Peyer's patch (tissue), 4 donors: ENCODE measurements around the gene MEN1. TPM values are rescaled to one million over a fixed set of nuclear protein-coding genes. Genes with fewer than 3 reads are reported as not detected.

Experiments
- DNase-seq, 3 donors: peaks; one replicate each; pipeline ENCODE4 v3.0.0-alpha.2; 2017 to 2019
- H3K27ac ChIP-seq, 4 donors: fragments of 200-600 bp; sonication (generic); one replicate each; pipeline ENCODE4 v1.5.1; 2016 to 2019
- H3K27me3 ChIP-seq, 2 donors: fragments of 200-600 bp; sonication (generic); one replicate each; pipeline ENCODE4 v1.5.1; 2019
- H3K36me3 ChIP-seq, 3 donors: fragments of 200-600 bp; sonication (generic); one replicate each; pipeline ENCODE4 v1.5.1; 2016 to 2019
- H3K4me1 ChIP-seq, 4 donors: fragments of 200-600 bp; sonication (generic); one replicate each; pipeline ENCODE4 v1.5.1; 2016 to 2019
- H3K4me3 ChIP-seq, 4 donors: fragments of 200-600 bp; sonication (generic); 1 replicate in 3 of 4; 2 replicates in 1 of 4; pipeline ENCODE4 v1.5.1; 2016 to 2019; ENCODE audit warnings: mild to moderate bottlenecking in 1 of 4
- H3K9me3 ChIP-seq, 4 donors: fragments of 200-600 bp; sonication (generic); one replicate each; pipeline ENCODE4 v1.5.1; 2016 to 2019; ENCODE audit warnings: mild to moderate bottlenecking in 1 of 4
- CTCF ChIP-seq, 6 experiments: fragments of 450-650 bp in 4 of 6; fragments of 200-600 bp in 2 of 6; sonication (generic) in 1 of 6; IDR thresholded peaks; one replicate each; pipeline ENCODE4 v1.5.1; 2017 to 2019; ENCODE audit warnings: antibody characterized with exemption in 6 of 6, mild to moderate bottlenecking in 3 of 6, moderate library complexity in 1 of 6
- POLR2A ChIP-seq, 2 donors: fragments of 450-650 bp; IDR thresholded peaks; one replicate each; pipeline ENCODE4 v1.5.1; 2017; ENCODE audit warnings: antibody characterized with exemption in 2 of 2, mild to moderate bottlenecking in 2 of 2, moderate library complexity in 2 of 2
- total RNA-seq, 4 donors: library from RNA; depleted of rRNA; stranded (reverse); fragments of >200 nt; gene quantifications; one replicate each; pipeline ENCODE4 v1.1.0, GENCODE V29; 2016

Gene MEN1
- total RNA-seq, 4 donors from 2014 or later, result 20.3 to 47.0 (median 31.9) TPM

GRCh38 chr11:64814712-64815187 is 4.4 kb upstream of the MEN1 start:
- Histone ChIP-seq H3K36me3 (no peaks in the 10 kb centered on the region), H3K4me1 (peaks cover 0 to 3% (median 2%) of the 10 kb centered on the region in 4 donors), H3K9me3 (no peaks in the 10 kb centered on the region), H3K27me3 (no peaks in the 10 kb centered on the region), H3K4me3 (no peak overlapping the region), H3K27ac (peak overlapping the region in 1 of 4 donors; percentile 8)
- no peak for TF ChIP-seq CTCF (IDR thresholded peaks at IDR 0.05)
- TF ChIP-seq POLR2A (IDR thresholded peaks at IDR 0.05), result no peak
- peak in 2 of 3 donors; percentile 68 to 70 for DNase-seq

DNA sequence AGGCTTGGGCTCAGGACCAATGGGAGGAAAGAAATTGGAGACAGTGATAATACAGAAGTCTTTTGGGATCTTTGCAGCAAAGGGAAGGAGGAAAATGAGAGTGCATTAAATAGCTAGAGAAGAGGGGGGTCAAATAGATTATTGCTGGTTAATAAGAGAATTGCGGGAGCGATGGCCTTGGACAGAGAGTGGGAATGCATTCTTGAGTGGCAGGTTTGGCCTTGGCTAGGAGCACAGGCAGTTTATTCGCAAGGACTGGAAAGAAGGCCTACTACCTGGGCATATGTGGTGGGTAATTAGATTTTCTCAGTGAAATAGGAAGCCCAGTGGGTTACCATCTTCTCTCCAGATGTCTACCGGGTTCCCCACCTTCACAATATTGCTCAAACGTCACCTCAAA is 3.5 kb upstream of the MEN1 start:
- Histone ChIP-seq H3K36me3 (no peaks in the 10 kb centered on the region), H3K27ac (no peak overlapping the region), H3K27me3 (no peaks in the 10 kb centered on the region), H3K4me3 (no peak overlapping the region), H3K4me1 (peaks cover 3 to 11% (median 8%) of the 10 kb centered on the region in 4 donors), H3K9me3 (no peaks in the 10 kb centered on the region)
- no peak for DNase-seq
- no peak for TF ChIP-seq POLR2A (IDR thresholded peaks at IDR 0.05)
- TF ChIP-seq CTCF (IDR thresholded peaks at IDR 0.05), result no peak

GRCh38 chr11:64810891-64811272 is 531 bp upstream of the MEN1 start:
- peak in 2 of 3 donors; percentile 74 for DNase-seq
- H3K36me3 ChIP-seq, result peaks cover 0 to 17% (median 0%) of the 10 kb centered on the region in 3 donors
- H3K4me3 ChIP-seq, result peak overlapping the region; percentile 64 to 87 (median 83)
- peak overlapping the region; percentile 61 to 87 (median 78) for H3K27ac ChIP-seq
- no peaks in the 10 kb centered on the region for H3K9me3 ChIP-seq
- H3K4me1 ChIP-seq, result peaks cover 3 to 11% (median 8%) of the 10 kb centered on the region in 4 donors
- H3K27me3 ChIP-seq, result no peaks in the 10 kb centered on the region
- TF ChIP-seq POLR2A (IDR thresholded peaks at IDR 0.05), result no peak
- TF ChIP-seq CTCF (IDR thresholded peaks at IDR 0.05), result no peak

- H3K4me3 ChIP-seq, result peak overlapping the region; percentile 64 to 87 (median 83)
- H3K9me3 ChIP-seq, result no peaks in the 10 kb centered on the region
- H3K27ac ChIP-seq, result peak overlapping the region; percentile 61 to 87 (median 78)
- DNase-seq, result peak; percentile 25 to 79 (median 77)
- peaks cover 3 to 11% (median 8%) of the 10 kb centered on the region in 4 donors for H3K4me1 ChIP-seq
- H3K27me3 ChIP-seq, result no peaks in the 10 kb centered on the region
- TF ChIP-seq CTCF (IDR thresholded peaks at IDR 0.05) (no peak), POLR2A (IDR thresholded peaks at IDR 0.05) (no peak)
- H3K36me3 ChIP-seq, result peaks cover 0 to 27% (median 0%) of the 10 kb centered on the region in 3 donors
Measured at GRCh38 chr11:64809781-64810241, 540 bp downstream of the MEN1 start.

DNA sequence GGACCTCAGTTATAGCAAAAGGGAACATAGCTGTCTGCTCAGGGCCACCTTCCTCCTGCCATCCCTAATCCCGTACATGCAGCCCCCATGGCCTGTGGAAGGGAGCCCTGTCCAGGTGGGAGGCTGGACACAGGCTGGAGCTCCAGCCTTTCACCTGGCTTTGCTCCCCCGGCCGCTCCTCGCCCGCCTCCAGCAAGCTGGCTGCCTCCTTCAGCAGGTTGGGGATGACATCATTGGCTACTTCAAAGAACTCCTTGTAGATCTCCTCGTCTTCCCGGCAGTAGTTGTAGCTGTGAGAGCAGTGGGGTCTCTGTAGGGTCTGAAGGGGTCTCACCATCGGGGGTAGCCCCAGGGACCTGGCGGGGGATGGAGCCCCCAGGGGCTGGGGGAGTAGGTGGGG is 4.9 kb downstream of the MEN1 start:
- no peaks in the 10 kb centered on the region for H3K27me3 ChIP-seq
- no peak for DNase-seq
- TF ChIP-seq CTCF (IDR thresholded peaks at IDR 0.05) (no peak), POLR2A (IDR thresholded peaks at IDR 0.05) (no peak)
- H3K27ac ChIP-seq, result no peak overlapping the region
- H3K4me3 ChIP-seq, result no peak overlapping the region
- peaks cover 3 to 32% (median 23%) of the 10 kb centered on the region in 4 donors for H3K4me1 ChIP-seq
- H3K9me3 ChIP-seq, result no peaks in the 10 kb centered on the region
- peaks cover 0 to 33% (median 0%) of the 10 kb centered on the region in 3 donors for H3K36me3 ChIP-seq
